ENCODE results near the gene FOXJ1. TPM values are rescaled to one million over a fixed set of nuclear protein-coding genes. Genes with fewer than 3 reads are reported as not detected.

The FOXJ1 gene
- polyA plus RNA-seq, 1 donor: 15.5 TPM

GRCh38 chr17:76142039-76142584 lies 1.1 kb upstream of the FOXJ1 start:
- DNase-seq: no peak

- no peak for DNase-seq
These were observed 309 bp downstream of the FOXJ1 start for GRCh38 chr17:76140661-76141211.

GRCh38 chr17:76139801-76140660 lies 1.0 kb downstream of the FOXJ1 start:
- no peak for DNase-seq

GRCh38 chr17:76138896-76139752 lies 1.9 kb downstream of the FOXJ1 start:
- DNase-seq: no peak

GRCh38 chr17:76138234-76138895 lies 2.7 kb downstream of the FOXJ1 start:
- peak; percentile 82 for DNase-seq

- DNase-seq: no peak
These were observed 3.5 kb downstream of the FOXJ1 start for GRCh38 chr17:76137351-76138233.

- DNase-seq: no peak
These were observed 4.1 kb downstream of the FOXJ1 start for GRCh38 chr17:76137001-76137350.

GRCh38 chr17:76136276-76137000 lies 4.6 kb downstream of the FOXJ1 start:
- DNase-seq: no peak

GRCh38 chr17:76135810-76136188 lies 5.2 kb downstream of the FOXJ1 start:
- no peak for DNase-seq

GRCh38 chr17:76134911-76135809 lies 5.9 kb downstream of the FOXJ1 start:
- DNase-seq: no peak

GRCh38 chr17:76132574-76133338 lies 8.3 kb downstream of the FOXJ1 start:
- DNase-seq: no peak

- no peak for DNase-seq
These were observed 9.1 kb downstream of the FOXJ1 start for GRCh38 chr17:76131692-76132573.

GRCh38 chr17:76131051-76131691 lies 9.9 kb downstream of the FOXJ1 start:
- no peak for DNase-seq

- no peak for DNase-seq
These were observed 10.6 kb downstream of the FOXJ1 start for GRCh38 chr17:76130473-76130872.

- DNase-seq: no peak
These were observed 15.1 kb downstream of the FOXJ1 start for GRCh38 chr17:76125922-76126321.

GRCh38 chr17:76125391-76125675 lies 15.7 kb downstream of the FOXJ1 start:
- DNase-seq: no peak

Measured in left kidney (tissue), 2 donors.